ENCODE data around the gene AKAP8L.

Gene AKAP8L

GRCh38 chr19:15447057-15447456 lies 28.3 kb upstream of the AKAP8L start:
- no peak for TF ChIP-seq CTCF (IDR thresholded peaks at IDR 0.05; ENCODE audit: low read depth, low read length)
- no peak for DNase-seq (ENCODE audit: extremely low read depth, low read depth)

- TF ChIP-seq CTCF (IDR thresholded peaks at IDR 0.05; ENCODE audit: low read depth, low read length): no peak
- no peak for DNase-seq (ENCODE audit: extremely low read depth, low read depth)
Measured at GRCh38 chr19:15445807-15446376, 27.1 kb upstream of the AKAP8L start.

GRCh38 chr19:15445227-15445605 lies 26.4 kb upstream of the AKAP8L start:
- DNase-seq (ENCODE audit: extremely low read depth, low read depth): no peak
- TF ChIP-seq CTCF (IDR thresholded peaks at IDR 0.05; ENCODE audit: low read depth, low read length): no peak

- no peak for DNase-seq (ENCODE audit: extremely low read depth, low read depth)
- no peak for TF ChIP-seq CTCF (IDR thresholded peaks at IDR 0.05; ENCODE audit: low read depth, low read length)
Measured at GRCh38 chr19:15444505-15445226, 25.9 kb upstream of the AKAP8L start.

- no peak for DNase-seq (ENCODE audit: extremely low read depth, low read depth)
Measured at GRCh38 chr19:15443838-15444237, 25.1 kb upstream of the AKAP8L start.

GRCh38 chr19:15443325-15443724 lies 24.5 kb upstream of the AKAP8L start:
- no peak for DNase-seq (ENCODE audit: extremely low read depth, low read depth)
- no peak for TF ChIP-seq CTCF (IDR thresholded peaks at IDR 0.05; ENCODE audit: low read depth, low read length)

More at GRCh38 chr19:15443838-15444237, 25.1 kb upstream of the AKAP8L start:
- TF ChIP-seq CTCF (IDR thresholded peaks at IDR 0.05; ENCODE audit: low read depth, low read length): no peak

- TF ChIP-seq CTCF (IDR thresholded peaks at IDR 0.05; ENCODE audit: low read depth, low read length): no peak
- DNase-seq (ENCODE audit: extremely low read depth, low read depth): no peak
Measured at GRCh38 chr19:15442142-15442920, 23.5 kb upstream of the AKAP8L start.
